T-helper 1 cell treated with Interleukin-12 subunit alpha and Interleukin-12 subunit beta and Interleukin-4 antibody, amounts not matched to agents 30 μg/mL and 1 μg/mL, for 36 hours (primary cell): ENCODE results near the gene GLB1L2.

Experiments used
- H3K27ac Mint-ChIP-seq: one replicate; pipeline ENCODE4 v1.8.0; 2021; ENCODE audit warnings: mild to moderate bottlenecking, mixed read lengths
- H3K27me3 Mint-ChIP-seq: one replicate; pipeline ENCODE4 v1.8.0; 2021; ENCODE audit warnings: low read depth, mixed read lengths
- H3K36me3 Mint-ChIP-seq: one replicate; pipeline ENCODE4 v1.8.0; 2021; ENCODE audit warnings: low read depth, mixed read lengths
- H3K4me1 Mint-ChIP-seq: one replicate; pipeline ENCODE4 v1.8.0; 2021; ENCODE audit warnings: low read depth, mixed read lengths
- H3K4me3 Mint-ChIP-seq: one replicate; pipeline ENCODE4 v1.8.0; 2021; ENCODE audit warnings: mild to moderate bottlenecking, moderate library complexity, mixed read lengths
- H3K9me3 Mint-ChIP-seq: one replicate; pipeline ENCODE4 v1.8.0; 2021; ENCODE audit warnings: mixed read lengths

GLB1L2 gene

DNA sequence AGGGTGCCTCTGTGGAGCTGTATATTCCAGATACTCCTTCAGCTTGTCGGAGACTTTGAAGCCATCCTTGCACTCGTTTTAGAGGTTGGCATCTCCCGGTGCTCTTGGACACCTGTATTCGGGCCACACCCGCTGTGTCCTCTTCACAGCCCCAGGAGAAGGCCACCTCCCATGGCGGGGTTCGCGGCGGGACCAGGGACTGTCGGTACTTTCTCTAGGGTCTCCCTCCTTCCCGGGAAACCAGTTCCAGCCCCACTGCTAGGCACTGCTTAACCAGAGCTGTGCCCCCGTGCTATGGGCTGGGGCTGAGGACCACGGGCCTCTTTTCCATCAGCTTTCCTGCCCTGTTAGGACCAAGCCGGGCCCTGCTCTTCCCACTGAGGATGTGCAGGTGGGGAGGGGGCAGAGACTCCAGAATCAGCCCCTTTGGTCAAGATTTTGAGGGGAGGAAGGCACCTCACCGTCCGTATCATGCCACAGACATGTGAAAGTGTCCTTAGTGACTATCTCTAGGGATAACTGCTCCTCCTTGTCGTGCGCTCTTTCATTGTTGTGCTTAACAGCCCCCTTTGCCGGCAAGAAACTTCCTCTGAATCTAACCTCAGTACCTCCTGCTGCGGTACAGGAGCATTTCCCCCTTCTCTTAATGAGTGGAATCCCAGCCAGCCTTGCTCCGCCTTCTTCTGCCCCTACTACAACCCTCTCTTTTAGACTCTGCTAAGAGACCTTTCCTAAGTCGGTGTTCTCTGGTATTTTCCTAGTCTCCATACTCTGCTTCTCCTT, 81.4 kb downstream of the GLB1L2 start:
- Mint-ChIP-seq H3K9me3 (no peaks in the 10 kb centered on the region), H3K4me3 (peak overlapping the region; percentile 36), H3K27me3 (peaks cover 69% of the 10 kb centered on the region), H3K27ac (no peak overlapping the region), H3K4me1 (peaks cover 7% of the 10 kb centered on the region), H3K36me3 (no peaks in the 10 kb centered on the region)

- H3K4me1 Mint-ChIP-seq = peaks cover 7% of the 10 kb centered on the region
- H3K36me3 Mint-ChIP-seq = no peaks in the 10 kb centered on the region
- no peak overlapping the region for H3K27ac Mint-ChIP-seq
- H3K9me3 Mint-ChIP-seq = no peaks in the 10 kb centered on the region
- peak overlapping the region; percentile 36 for H3K4me3 Mint-ChIP-seq
- peaks cover 68% of the 10 kb centered on the region for H3K27me3 Mint-ChIP-seq
Observed at GRCh38 chr11:134413826-134414731, 82.3 kb downstream of the GLB1L2 start.

GRCh38 chr11:134414766-134415765, 83.3 kb downstream of the GLB1L2 start:
- Mint-ChIP-seq H3K9me3 (no peaks in the 10 kb centered on the region), H3K4me3 (no peak overlapping the region), H3K27me3 (peaks cover 59% of the 10 kb centered on the region), H3K27ac (no peak overlapping the region), H3K4me1 (peaks cover 7% of the 10 kb centered on the region), H3K36me3 (no peaks in the 10 kb centered on the region)

DNA sequence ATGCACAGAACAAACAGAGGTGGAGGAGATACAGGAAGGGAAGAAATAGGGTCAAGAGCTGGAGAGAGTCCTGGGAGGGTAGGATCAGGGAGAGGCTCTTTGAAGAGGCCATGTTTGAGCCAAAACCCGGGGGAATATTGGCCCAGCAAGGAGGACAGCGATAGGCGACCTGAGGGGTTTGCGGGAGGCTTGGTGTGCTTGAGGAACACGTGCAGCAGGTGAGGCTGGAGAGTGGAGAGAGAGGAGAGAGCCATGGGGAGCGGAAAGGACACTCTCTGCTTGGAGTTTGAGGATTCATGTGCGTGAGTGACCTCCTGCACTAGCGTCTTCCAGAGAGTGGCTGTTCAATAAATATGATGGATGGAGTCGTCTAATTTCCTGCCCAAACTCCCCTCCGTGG, 84.9 kb downstream of the GLB1L2 start:
- H3K4me1 Mint-ChIP-seq = peaks cover 4% of the 10 kb centered on the region
- H3K27me3 Mint-ChIP-seq = peaks cover 44% of the 10 kb centered on the region
- no peak overlapping the region for H3K27ac Mint-ChIP-seq
- H3K9me3 Mint-ChIP-seq = no peaks in the 10 kb centered on the region
- no peak overlapping the region for H3K4me3 Mint-ChIP-seq
- H3K36me3 Mint-ChIP-seq = no peaks in the 10 kb centered on the region

- Mint-ChIP-seq H3K9me3 (no peaks in the 10 kb centered on the region), H3K4me3 (no peak overlapping the region), H3K4me1 (peaks cover 3% of the 10 kb centered on the region), H3K36me3 (no peaks in the 10 kb centered on the region), H3K27ac (no peak overlapping the region), H3K27me3 (peaks cover 40% of the 10 kb centered on the region)
Observed at GRCh38 chr11:134417871-134418840, 86.4 kb downstream of the GLB1L2 start.

GRCh38 chr11:134423106-134423505, 91.3 kb downstream of the GLB1L2 start:
- Mint-ChIP-seq H3K27ac (no peak overlapping the region), H3K4me1 (no peaks in the 10 kb centered on the region), H3K9me3 (no peaks in the 10 kb centered on the region), H3K36me3 (no peaks in the 10 kb centered on the region), H3K27me3 (peaks cover 5% of the 10 kb centered on the region), H3K4me3 (no peak overlapping the region)

DNA sequence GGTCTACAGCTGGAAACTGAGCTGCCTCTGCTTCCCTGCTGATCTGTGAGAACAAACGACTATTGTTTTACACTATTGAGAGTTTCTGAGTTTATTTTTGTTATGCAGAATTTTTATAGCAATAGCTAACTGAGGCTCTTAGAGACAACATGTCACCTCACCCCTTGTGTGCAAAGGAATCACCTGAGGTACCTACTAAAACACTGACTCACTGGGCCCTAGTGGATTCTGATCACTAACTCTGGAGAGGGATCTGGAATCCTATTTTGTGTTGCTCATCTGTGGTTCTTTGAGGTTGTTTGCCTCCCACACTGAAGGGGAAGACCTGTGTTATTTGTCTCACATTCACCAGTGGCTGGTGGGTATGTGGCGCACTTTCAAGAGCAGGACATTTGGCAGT, 93.6 kb downstream of the GLB1L2 start:
- Mint-ChIP-seq H3K27ac (no peak overlapping the region), H3K4me3 (no peak overlapping the region), H3K4me1 (no peaks in the 10 kb centered on the region), H3K27me3 (peaks cover 5% of the 10 kb centered on the region), H3K9me3 (no peaks in the 10 kb centered on the region), H3K36me3 (no peaks in the 10 kb centered on the region)
